Activated effector memory CD4-positive, alpha-beta T cell treated with anti-CD3 and anti-CD28 coated beads, Interleukin-2, amount 50 U/mL, for 16 hours (primary cell): Measurements from ENCODE around the gene ARL4A.

ENCODE experiments used
- DNase-seq: peaks from one replicate; pipeline ENCODE4 v3.0.0-alpha.2; 2020

The ARL4A gene

DNA sequence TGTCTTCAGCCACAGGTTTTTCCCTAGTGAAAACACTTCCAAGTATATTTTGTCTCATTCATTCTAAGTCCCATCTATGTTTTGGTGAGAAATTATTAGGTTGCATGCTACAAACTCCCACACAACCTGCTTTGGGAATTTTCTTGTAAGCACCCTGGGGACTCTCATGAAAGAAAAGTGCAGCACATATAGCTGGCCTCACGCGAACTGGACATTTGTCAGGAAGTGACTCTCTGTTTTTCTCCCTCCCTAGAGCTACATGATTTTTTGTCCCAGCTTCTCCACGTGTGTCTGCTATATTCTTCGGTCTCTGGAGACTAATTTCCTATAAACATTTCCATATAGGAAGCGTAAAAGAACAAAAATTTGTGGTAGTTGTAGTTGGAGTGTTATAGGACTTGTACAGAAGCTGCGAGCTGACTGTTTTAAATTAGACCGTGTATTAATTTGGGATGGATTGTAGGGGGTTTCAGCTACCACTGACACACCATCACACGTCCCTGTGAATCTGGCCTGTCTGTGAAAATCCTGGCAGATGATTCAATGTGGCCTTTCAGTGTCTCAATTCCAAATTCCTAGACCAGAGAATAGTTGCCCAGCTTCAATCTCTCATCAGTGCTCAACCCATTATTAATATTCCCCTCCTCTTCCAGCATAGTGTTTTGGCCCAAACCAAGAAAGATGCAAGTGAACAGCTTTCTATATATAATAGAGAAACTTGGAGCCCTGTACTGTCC, 40.2 kb downstream of the ARL4A start:
- DNase-seq, result no peak

GRCh38 chr7:12728192-12728538, 40.7 kb downstream of the ARL4A start:
- no peak for DNase-seq

DNA sequence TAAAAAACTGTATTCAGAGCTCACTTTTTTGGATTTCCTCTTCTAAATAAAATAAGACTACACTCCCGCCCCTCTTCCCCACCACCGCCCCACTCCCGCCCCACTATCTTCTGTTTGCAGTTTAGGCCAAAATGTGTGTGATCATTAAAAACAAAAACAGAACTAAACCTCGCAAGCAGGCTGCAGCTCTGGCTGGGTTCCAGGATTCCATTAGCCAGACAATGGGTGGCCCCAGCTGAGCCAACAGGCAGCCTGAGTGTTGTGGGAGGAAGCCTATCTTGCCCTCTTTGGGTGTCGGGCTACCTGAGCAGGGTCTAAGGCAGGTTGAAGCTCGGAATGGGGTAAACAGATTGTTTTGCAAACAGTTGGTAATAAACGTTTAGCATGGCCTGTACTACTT, 41.7 kb downstream of the ARL4A start:
- no peak for DNase-seq

DNA sequence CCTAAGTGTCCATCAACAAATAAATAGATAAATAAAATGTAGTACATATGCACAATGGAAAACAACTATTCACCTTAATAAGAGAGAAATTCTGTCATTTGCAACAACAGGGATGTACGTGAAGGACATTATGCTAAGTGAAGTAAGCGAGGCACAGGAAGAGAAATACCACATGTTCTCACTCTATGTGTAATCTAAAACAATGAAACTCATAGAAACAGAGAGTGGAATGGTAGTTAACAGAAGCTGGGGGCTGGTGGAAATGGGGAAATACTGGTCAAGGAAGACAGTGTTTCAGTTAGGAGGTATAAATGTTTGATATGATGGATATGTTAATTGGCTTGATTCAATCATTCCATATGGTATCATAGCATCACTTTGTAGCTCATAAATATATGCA, 43.1 kb downstream of the ARL4A start:
- DNase-seq, result no peak

DNA sequence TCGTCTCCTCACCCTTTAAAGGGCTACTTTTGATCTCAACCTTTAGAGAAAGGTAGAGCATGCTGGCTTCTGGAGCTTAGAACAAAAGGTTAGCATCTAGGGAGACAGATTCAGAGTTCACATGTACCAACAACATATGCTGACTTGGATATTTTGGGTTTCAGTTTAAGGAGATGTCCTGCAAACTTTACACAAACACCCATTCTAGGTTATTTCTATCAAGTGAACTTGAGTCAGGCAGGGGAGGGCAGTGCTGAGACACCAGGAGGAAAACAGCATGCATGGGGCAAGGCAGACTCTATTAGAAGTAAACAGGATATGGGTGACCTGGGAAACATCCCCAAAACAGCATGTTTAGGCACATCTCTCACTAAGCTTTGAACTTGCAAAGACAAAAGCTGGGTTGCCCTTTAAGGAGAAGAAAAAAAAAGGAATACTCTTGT, 43.8 kb downstream of the ARL4A start:
- DNase-seq, result no peak

GRCh38 chr7:12731775-12732174, 44.3 kb downstream of the ARL4A start:
- no peak for DNase-seq

GRCh38 chr7:12732428-12732827, 45.0 kb downstream of the ARL4A start:
- no peak for DNase-seq

- no peak for DNase-seq
Observed at GRCh38 chr7:12735923-12736322, 48.5 kb downstream of the ARL4A start.

- DNase-seq, result no peak
Observed at GRCh38 chr7:12737373-12737772, 49.9 kb downstream of the ARL4A start.

DNA sequence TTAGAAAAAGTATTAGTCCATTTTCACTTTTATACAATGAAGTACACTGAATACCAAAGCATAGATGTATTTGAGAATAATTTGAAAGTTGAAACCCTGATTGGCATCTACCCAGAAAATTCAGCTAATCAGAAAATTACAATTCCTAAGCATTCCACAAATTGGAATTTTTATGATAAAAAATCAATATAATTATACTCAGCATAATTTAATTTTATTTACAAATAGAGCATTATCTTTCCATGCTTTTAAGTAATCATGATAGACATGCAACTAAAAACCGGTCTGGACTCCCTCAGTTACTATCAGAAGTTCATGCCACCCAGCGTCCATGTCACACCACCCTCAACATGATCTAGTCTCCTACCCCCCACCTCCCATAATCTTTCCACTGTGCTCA, 50.4 kb downstream of the ARL4A start:
- DNase-seq, result no peak

DNA sequence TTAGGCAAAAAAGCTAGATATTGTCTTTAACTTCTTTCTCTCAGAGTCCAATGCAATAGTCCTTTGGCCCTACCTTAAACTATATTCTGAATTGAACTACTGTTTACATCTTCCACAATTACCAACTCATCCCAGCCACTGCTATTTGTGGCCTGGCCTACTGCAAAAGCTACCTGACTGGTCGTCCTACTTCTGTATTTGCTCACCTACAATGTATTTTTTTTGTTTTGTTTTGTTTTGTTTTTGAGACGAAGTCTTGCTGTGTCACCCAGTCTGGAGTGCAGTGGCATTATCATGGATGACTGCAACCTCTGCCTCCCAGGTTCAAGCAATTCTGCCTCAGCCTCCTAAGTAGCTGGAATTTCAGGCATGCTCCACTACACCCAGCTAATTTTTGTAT, 51.2 kb downstream of the ARL4A start:
- no peak for DNase-seq
